HG02852 (cell line): Measurements from ENCODE around the gene CXXC1.
"Not testable (repeated sequence)": the region's sequence is repeated elsewhere in the genome, so short reads cannot be mapped to it uniquely, and the experiment has no call there.

Experiments
- ATAC-seq: cut with Tn5 transposase; IDR thresholded peaks from one replicate; pipeline ENCODE4 v1.9.1; 2021; ENCODE audit warnings: mild to moderate bottlenecking, moderate library complexity; ENCODE audit not compliant: unreplicated experiment

Gene CXXC1

DNA sequence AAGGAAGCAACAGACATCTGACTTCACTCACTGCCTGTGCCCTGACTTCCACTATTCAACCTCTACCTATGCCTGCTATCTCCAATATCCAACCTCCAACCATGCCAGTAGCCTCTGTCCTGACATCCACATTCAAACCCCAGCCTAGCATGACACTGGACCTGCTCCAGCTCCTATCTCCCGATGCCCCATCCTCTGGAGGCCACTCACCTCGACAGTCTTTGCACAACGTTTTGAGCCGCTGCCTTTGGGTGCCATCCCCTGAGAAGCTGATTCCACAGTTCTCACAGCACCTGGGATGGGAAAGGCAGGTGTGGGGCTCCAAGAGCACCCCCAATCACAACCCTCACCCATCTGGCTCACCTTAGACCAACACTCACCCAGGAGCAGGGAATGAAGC lies 11.0 kb downstream of the CXXC1 start:
- no peak for ATAC-seq

DNA sequence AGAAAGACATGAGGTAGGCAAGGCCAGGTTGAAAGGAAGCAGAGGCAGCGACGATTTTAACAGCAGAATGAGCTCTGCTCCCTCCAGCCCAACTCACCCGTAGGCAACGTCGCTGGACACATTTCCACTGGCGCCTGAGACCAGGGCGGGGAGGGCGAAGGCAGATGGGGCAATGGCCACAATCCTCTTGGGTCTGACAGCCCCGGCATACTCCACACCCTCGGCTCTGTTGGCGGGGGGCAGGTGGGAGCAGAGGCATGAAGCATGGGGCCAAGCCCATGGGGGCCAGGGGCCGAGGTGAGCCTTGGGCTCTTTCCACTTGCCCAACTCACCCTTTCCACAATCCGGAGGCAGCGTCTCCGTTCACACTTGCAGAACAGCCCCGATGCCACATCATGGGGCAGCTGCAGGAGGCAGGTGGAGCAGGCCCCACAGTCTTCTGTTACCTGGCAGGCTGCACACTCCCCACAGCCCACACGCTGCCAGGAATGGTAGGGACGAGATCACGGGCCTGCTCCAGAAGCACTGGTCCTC lies 11.9 kb downstream of the CXXC1 start:
- ATAC-seq: no peak

DNA sequence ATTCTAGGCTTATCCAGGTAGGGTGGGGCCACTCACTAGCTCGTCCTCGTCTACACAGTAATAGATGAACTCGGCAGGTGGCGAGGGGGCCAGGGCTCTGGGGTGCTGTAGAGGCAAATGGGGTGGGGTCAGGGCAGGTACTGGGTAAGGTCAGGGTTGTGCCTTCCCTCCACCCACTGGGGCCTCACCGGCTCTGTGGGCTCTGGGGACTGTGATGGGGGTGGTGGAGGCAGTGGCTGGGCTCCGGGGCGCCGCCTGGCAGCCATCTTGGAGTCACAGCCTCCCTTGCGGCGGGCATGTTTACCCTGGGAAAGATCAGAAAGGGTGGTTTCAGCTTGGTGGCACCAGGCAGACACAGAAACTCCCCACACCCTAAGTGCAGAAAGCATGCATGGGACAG lies 12.6 kb downstream of the CXXC1 start:
- no peak for ATAC-seq

DNA sequence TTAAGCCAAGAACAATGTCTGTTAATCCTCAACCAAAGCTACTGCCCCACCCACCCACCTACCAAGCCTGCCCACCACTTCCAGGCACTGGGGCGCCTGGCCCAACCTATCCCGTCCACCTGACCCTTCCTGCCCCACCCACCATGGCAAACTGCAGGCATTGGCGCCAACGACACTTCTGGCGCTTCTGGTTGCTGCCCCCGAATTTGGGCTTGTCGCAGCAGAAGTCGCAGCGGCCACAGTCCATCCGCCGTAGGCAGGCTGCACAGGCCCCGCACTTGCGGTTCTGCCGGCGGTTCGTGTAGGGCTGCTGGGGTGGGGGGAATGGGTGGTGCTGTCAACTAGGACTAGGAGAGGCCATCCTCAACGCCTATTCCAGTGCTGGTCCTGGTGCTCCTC lies 13.4 kb downstream of the CXXC1 start:
- no peak for ATAC-seq

DNA sequence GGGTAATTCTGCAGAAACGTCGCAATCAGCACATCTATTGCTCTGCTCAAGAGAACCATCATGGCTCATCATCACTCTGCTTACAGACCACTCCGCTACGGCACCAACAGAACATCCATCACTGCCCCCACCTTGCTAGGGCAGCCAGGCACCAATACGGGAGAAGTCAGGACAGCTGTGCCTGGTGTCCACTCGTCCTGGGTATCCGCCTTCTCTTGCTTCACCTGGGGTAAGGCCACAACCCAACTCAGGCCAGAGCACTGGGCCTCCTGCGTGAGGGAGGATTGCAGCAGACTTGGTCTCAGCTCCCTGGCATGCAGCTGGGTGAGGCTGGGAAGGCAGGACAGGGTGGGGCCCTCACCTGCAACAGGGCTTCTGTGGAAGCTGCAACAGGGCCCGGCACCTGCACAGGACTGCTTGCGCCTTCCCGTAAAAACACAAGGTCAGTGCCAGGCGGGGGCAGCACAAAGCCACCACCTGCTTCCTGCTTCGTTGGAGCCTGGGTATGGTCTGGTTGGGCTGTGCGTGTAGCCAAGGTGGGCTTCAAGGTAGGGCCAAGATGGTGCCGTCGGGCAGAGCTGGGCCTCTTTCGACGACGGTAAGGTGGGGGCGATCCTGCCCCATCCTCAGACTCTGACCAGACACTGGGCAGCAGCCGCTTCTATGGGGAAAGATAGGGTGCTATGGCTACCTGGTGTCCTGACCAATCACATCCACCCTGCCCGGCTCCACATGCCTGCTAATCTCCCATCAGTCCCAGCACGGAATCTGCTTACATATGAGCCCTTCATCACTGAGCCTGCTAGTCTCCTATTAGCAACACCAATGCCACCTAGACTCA lies 14.1 kb downstream of the CXXC1 start:
- no peak for ATAC-seq

DNA sequence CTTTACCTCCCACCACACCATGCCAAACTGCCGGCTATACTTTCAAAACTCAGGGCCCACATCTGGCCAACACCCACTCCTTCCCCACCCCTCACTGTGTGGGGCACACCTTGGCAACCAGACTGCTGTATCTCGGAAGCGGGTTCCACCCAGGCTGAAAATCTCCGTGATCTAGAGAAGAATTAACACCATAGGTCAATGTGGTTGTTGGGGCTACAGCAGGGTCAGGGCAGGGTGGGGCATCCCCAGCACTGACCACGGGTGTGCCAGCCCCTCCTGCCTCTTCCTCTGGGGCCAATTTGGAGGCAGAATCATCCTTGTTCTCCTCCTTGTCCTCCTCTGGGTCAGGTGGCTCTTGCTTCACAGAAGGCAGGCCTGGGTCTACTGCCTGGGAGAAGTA lies 14.9 kb downstream of the CXXC1 start:
- no peak for ATAC-seq

DNA sequence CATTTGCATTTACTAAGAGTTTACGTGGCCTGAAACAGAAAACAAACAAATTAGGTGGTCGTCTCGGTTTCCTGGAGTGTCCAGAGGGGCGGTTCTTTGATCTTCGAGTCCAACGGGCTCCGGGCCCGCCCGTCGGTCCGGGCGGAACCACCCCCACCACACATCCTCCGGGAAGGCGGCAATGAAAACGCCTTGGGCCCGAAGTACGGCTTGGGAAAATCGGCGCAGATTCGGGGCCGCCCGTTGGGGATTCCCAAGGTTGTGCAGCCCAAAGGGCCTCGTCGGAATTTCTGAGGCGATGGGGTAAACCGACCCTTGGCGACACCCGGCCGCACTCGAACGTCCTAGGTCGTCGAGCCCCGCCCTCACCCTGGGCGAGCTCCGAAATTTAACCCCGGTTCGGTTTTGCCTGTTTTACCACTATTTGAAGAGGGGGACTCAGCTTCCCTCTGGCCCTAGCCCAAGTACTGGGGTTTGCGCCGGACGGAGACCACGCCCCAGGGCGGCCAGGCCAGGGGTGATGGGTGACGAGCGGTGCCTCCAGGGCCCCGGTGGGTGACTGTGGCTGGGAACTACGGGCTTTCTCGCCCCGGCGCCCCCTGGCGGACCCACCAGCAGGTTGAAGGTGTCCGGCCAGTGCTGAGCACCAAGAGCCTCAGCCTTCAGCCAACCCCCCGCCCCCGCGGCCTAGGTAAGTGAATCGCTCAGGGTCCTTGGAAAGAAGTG lies 19.3 kb downstream of the CXXC1 start:
- ATAC-seq: peak; percentile 76

DNA sequence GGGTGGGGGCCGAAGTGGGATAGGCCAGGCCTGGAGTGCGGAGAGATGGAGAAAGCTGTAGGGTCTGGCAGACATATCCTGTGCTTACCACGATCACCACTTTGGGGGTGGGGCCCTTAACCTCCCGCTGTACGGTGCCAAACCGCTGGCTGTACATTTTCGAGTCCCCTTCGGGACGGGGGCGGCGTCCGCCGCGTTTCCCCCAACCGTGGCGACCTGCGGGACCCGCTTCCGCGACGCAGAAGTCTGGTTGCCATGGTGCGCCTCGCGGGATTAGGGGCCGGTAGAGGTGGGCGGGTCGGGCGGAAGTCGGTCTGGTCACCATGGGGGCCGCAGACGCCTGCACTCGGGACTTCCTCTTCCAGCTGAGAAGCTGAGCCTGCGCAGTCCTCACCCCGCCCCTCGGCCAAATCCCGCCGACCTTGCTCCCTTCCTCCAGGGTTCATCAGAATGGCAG lies 21.2 kb downstream of the CXXC1 start, which contains the start of gene CFAP53:
TSS of gene CFAP53 (minus strand) at position 248 of the 457 bp plus-strand sequence. CDS start at position 157, 91 bp downstream.
- ATAC-seq: peak; percentile 84

DNA sequence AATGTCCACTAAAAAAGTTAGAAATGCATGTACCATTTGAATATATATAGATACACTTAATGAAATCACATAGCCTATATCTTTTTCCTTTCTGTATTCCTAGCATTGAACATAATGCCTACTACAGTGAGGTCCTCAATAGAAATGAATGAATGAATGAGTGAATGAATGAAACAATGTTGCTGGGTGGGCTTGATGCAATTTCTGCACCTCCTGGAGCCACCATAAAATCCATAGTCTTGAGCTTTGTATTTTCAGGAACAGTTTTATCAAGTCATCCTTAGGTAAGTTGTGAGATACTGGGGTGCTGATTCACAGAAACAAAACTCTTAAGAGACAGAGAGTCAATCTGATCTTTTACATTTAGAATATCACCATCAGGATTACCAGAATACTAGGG lies 24.5 kb downstream of the CXXC1 start:
- ATAC-seq: no peak

DNA sequence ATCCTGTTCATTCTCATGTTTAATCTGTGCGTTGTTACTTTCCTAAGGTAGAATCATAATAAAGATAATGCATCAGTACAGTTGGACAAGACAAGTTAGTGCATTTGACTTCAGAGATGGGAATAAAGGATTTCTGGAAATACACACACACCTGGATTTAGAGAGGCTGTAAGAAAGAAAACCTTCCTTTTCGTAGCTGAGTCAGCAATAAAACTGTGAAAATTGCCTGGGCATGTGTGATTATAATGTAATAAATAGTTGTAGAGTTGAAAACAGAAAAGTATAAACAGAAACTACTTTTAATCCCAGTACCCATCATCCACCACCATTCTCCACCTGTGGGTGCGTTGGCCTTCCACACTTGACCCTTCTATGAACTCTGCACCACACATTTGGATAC lies 36.6 kb downstream of the CXXC1 start:
- ATAC-seq: no peak

DNA sequence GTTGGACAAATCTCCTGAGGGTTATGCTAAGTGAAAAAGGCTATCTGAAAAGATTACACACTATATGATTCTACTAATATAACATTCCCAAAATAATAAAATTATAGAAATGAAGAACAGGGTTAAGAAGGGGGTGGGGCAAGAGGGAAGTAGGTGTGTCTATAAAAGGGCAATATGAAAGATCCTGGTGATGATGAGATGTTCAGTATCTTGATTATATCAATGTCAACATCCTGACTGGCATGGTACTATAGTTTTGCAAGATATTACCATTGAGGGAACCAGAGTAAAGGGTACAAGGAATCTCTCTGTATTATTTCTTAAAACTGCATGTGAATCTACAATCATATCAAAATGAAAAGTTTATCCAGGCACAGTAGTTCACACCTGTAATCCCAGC lies 37.9 kb downstream of the CXXC1 start:
- ATAC-seq: no peak

DNA sequence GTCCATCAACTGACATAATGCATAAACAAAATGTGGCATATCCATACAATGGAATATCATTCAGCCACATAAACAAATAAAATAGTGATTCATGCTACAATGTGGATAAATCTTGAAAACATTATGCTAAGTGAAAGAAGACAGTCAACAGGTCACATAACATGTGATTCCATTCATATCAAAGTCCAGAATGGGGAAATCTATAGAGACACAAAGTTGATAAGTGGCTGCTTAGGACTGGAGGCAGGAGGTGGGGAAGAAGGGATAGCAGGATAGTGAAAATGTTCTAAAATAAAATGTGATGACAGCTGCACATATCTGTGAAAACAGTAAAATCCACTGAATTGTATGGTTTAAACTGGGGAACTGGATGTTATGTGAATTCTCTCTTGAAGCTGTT lies 39.9 kb downstream of the CXXC1 start:
- no peak for ATAC-seq

DNA sequence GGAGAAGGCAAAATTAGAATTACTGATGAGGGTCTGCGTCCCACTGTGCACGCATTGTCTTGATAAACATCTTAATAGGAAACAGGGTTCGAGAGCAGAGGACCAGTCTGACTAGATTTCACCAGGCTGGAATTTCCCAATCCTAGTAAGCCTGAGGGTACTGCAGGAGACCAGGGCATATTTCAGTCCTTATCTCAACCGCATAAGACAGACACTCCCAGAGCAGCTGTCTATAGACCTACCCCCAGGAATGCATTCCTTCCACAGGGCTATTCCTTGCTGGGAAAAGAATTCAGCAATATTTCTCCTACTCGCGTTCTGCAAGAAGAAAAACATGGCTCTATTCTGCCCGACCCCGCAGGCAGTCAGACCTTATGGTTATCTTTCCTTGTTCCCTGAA lies 45.7 kb downstream of the CXXC1 start:
- not testable (repeated sequence) for ATAC-seq

DNA sequence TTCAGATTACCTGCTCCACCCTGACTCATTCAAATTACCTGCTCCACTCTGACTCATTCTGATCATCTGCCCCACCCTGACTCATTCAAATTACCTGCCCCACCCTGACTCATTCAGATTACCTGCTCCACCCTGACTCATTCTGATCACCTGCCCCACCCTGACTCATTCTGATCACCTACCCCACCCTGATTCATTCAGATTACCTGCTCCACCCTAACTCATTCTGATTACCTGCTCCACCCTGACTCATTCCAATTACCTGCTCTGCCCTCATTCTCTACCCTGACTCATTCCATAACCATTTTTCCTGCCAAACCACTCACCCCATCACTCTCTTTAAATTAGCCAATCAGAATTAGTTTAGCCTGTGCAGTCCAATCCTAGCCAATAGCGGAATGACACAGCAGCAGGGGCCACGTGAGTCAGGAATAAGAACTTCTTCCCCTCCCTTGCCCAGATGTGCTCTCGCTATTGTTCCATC lies 47.4 kb downstream of the CXXC1 start:
- ATAC-seq: no peak

DNA sequence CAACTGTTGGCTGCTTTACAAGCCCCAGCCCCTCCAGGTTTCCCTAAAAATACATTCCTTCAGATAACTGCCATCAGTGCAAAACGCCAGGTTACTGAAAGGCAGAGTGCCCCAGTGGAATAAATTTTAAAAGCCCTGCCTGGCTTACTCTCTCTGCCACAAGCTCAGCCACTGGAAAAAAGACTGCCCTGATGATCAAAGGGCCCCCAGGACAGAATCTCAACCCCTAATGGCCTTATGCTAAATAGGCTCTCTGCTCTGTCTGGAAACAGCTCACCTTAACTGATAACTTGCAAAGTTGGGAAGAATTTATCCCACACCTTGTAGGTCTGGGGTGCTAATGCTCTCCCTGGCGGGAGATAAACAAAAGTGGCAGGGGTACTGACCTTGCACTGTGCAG lies 55.1 kb downstream of the CXXC1 start:
- no peak for ATAC-seq
